Left hindlimb (tissue), 1 donor: ENCODE data around the gene TMEM144.

Experiments used
- DNase-seq: peaks from one replicate; pipeline ENCODE4 v3.0.0-alpha.2; 2018

Gene TMEM144

DNA sequence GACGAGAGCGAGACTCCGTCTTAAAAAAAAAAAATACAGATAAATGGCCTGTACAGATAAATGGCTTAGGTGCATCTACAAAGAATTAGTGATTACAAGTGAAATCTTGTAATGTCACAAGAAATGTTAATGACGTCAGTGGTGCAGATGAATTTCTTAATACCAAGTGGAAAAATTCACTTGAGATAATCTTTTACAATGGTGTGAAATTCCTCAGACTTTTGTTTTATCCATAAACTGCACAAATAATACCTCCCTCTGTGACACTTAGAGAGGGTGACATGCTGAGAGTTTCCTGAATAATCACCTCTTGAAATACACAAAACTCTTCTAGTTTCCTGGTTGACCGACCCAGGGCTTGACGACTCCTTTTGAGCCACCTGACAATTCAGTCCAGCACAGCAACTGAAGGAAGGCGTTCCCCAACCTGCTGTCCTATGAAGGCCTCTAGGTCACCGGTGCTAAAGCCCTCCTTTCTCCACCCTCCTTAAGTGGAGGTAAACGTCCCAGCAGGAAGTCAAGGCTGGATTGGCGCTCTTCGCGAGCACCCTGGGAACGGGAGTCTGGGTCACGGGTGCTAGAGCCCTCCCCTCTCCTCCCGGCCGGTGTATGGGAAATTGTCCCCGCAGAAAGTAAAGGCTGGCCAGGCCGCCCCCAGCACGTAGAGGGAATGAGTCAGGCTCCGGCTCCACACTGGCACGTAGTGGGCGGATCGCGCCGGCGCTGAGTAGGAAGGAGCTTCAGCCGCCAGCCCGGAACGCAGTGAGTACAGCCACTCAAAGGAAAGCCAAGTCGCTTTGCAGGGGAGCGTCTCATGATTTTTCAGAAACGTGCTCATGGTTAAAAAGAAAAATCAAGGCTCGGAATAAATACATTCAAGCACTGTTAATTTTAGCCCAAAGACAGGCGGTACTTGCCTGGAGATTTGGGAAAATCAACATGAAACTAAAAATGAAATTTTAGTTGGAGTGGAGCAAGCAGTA is at the start of gene TMEM144:
Gene TMEM144, plus strand, starts transcription at position 662 of the 983 bp plus-strand sequence. CDS start 2,182 bp downstream, outside the sequence.
- DNase-seq, result peak; percentile 87

DNA sequence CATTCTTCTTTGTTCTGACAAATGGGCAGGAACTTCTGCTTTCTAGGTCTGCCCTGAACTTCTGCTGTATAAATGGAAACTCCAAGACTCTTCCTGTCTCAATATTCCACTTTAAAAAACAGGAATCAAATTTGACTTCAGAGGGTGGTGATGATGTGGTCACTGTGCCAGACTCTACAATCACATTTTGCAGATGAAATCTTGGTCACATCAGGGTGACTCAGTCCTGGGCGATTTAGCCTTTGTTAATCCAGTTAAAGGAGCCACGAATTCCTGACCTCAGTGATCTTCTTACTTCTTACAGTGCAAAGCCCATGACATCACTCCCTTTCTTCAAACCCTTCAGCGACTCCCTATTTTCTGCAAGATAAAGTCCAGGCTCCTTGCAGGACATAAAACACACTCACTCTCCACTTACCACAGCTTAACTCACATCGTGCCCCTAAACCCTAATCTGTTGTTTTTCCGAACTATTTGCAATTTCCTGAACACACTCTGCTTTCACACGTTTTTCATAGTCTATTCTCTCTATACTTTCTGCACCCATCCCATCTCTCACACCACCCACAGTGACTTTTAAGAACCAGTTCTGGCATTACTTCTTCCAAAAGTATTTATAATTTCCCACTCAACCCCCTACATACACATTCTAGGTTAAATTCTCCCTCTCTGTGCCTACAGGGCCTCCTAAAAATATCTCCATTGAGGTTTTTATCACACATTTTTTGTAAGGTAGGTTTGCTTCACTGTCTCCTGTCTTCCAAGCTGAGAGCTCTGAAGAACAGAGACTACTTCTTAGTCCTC is 48.5 kb upstream of the TMEM144 start:
- DNase-seq, result no peak

DNA sequence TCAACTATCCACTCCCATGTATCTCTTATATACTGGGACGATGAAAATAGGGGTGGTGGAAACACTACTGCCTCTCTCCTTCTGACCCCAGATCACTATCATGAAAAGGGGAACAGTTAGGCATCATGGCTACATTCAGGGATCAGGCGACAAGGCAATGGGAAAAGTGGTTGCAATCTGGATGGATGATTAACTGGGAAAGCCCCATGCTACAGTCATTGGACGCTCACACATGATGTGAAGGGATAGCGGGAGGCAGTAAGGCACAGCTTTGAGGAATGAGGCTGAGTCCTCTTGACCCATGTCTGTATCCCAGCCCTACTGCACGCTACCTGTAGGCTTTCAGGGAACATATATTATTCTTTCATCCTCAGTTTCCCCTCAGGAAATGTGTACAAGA is 47.7 kb upstream of the TMEM144 start:
- DNase-seq, result no peak

DNA sequence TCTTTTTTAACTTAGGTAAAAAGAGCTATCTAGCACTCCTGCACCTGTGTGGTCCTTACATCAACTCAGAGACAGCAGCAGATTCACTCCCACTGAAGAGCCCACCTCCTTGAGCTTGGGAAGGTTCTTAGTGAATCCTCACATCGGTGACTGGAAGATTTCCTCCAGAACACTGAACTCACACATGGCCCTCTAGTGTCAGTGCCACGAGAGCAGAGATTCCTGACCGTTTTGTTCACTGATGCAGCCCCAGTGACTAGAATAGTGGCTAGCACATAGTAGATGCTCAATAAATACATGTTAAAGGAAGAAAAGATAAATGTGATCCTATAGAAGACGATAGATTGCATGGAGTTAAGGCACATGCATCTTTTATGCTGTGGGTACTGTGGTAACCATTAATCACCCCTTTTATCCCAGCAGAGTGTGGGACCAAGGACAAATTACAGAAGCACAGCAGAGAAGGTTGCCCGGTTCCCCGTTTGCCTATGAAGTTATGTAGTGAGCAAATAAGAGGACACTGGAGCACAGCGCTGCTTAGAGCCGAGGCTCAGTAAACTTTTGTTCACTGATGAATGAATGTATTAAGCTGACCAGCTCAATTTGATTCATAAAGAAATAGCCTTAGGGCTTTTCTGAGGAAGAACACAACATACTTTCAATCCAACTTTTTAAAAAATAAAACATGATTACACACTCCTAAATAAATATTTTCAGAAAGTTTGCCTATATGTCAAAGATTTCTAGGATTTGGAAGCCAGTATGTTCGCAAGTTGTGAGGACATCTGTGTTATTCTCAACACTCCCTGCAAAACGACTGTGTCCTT is 46.1 kb upstream of the TMEM144 start:
- DNase-seq, result no peak

DNA sequence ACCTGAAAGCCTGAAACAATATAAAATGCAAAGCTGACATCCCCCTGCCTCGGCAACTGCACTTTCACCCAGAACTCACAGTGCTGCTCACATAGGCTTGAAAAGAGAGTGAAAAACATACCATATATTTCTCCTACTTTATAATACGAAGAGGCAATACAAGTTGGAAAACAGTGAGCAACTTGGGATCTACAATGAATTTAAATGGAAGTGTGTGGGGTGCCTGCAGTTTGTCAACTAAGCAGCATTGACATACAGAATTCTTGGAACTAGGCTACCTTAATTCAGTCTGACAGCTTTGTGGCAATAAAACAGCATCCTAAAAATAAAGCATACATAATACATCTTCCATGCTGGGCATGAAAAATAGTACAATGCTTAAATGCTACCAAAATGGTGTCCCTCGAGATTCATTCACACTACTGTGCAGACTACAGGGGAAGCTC is 45.5 kb upstream of the TMEM144 start:
- no peak for DNase-seq

DNA sequence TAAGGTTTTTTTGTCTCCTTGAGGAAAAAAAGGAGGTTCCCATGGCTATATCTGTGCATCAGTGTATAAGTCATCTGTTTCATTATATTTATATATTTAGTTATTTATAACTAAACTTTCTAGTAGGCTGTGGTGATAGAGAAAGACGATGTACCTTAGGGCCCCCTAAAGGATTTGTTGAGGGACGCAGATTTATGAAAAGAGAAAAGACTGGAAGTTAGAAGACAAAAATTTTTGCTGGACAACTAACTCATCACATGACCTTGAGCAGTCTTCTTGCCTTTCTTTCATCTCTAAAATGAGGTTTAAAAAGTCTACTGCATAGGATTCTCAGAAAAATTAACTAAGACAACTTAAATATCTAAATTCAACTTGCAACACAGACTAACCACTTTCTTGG is 43.6 kb upstream of the TMEM144 start:
- DNase-seq, result no peak

DNA sequence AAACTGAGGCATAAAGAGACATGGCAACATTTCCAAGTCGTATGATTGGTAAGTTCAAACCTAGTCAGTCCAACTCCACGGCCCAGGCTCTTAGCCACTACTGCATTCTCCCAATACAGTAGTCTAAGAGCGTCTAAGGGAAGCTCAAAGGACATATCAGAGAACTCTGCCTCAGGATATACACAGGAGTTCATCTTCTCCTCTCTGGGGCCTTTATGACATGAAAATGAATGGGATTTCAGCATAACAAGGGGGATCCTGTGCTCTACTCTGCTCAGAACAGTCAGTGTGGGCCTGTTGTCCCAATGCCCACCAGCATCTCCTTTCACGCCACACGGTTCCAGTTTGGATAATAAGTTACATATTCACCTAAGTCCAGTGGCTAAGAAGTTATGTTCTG is 41.7 kb upstream of the TMEM144 start:
- DNase-seq, result no peak

DNA sequence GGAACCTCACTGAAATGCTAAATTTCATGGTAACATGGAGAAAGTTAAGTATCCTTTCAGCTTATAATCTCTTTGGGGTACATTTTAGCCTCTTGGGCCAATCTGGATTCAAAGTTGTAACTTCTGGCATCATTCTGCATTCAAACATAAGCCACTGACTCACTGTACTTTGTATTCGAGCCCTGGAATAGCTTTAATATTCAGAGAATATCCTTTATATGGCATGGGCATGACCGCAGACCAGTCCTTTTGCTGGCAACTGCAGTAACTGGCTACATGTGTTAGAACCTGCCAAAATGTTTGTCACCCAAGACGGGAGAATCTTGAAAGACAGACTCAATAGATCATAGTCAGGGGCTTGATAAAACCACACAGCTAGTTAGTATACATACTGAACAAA is 40.8 kb upstream of the TMEM144 start:
- DNase-seq, result no peak

DNA sequence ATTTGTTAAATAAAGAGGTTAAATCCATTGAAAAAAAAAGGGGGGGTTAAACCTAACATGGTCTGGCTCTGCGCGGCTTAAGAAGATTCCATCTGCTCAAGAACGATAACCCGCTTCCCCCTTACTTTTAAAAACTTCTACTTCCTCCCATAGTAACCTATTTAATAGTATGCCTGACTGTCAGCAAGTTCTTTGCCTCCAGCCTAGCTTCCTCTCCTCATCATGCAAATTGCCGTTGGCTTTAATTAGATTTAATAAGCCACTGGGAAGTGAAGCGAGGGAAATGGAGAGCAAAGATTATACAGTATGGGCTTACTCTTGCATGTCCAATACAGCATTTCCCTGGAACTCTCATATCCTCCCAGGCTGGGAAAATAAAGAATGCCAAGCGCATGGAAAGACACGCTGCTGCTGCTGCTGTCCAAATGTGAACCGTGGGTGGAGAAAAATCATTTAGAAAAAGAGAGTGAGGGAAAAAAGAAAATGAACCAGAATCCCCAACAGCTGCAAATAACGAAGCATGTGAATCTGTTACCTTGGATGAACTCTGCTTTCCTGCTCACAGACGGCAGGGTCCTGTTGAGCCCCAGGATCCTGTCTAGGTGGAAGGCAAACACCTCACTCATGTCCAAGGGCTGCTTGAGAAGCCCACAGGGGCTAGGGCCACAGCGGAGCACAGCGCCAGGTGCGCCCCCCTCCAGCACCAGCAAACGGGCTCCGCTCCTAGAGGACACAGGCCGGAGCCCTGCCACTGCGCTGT is 40.2 kb upstream of the TMEM144 start:
- peak; percentile 55 for DNase-seq

DNA sequence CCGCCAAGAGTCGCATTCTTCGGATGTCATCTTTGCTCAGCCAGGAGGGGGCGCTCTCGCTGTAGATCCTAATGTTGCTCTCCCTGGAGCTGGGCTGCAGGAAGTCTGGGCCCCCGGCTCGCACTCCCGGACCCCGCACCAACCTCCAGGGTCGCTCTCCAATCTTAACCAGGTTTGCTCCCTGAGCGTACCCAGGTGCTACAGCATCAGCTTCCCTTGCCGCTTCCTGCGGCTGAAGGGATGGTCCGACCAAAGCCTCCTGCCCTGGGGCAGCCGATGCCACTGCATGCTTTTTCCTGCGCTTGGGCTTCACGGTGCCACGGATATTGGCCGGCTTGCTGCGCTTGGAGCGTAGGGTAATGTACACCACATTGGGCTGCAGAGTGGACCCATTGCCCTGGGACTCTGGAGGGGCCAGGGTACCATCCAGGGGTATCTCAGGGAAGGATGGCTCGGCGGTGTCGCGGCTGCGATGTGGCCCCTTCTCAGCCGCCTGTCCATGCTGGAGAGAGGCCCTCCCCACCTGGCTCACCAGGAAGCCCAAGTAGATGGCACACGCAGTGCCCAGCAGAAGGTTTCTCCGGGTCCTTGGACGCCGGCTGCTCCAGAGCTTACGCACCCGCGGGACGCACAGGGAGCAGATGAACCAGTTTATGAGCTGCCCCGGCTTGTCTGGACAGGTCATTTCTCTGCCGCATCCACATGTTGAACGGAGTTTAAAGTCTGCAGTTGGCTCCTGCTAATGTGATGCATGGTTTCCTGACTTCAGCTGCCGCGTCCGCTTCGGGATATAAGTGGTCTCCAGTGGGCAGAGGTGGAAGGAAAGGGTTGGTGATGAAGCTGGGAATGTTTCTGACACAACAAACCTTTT is 39.4 kb upstream of the TMEM144 start:
- DNase-seq, result peak; percentile 54

DNA sequence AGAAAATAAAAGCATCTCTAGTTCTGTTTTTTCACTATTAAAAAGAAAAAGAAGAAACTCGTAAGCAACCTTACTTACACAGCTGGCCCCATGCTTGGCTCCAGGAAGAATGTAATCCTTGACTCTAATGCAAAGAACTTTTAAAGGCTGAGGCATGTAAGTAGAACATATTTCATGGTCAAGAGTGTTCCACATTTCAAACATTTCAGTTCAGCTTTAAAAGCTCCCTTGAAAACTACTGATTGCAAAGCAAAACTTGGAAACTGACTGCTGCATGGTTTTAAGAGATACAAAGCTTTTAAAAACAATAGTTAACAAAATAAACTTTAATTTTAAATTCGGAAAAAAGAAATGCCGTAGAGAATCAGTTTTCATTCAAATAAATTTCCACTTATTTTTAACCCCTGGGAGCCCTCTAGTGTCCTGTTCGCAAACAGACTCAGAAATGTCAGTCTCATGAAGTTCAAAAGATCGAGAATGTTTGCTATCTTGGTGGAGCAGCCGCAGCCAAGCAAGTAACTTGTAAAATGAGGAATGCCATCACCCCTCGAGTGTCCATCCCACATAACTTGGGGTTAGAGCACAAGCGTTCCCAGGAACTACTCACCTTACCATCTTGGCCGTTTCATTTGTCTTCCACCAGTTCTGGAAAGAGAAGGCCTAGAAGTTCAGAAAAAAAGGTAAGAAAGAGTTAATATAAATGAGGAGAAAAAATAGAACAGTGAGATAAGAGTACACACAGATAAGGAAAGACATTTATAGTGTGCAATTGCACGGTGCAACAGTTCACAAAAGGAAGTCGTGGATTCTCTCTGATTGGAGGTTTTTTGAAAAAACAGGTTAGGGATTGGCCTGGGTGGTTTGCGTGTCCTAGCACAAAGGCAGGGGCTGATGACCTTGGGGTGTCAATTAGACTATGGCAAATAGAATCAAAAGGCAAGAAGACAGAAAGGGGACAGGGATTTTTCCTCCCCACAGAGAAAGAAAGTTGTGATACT is 37.7 kb upstream of the TMEM144 start, which contains the start of gene GASK1B:
Gene GASK1B, minus strand, starts transcription at position 765 of the 998 bp plus-strand sequence. CDS start 1,650 bp downstream, outside the sequence.
- no peak for DNase-seq

DNA sequence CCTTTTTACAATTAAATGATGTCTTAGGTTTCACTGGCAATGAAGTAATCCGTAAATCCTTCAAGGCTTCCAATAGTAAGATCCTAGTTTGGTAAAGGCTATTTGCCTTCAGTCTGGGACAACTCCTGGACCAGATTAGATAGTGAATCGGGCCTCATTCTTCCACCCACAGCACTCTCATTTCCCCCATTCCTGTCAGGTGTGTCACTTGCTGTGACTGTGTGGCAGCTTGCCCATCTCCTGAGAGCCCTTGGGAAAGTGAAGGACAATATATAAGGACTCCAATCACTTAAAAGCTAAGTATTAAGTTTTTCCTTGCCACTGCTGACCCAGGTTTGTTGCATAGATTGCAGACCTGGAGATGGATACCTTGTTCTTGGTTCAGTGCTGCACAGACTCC is 34.2 kb upstream of the TMEM144 start:
- no peak for DNase-seq

DNA sequence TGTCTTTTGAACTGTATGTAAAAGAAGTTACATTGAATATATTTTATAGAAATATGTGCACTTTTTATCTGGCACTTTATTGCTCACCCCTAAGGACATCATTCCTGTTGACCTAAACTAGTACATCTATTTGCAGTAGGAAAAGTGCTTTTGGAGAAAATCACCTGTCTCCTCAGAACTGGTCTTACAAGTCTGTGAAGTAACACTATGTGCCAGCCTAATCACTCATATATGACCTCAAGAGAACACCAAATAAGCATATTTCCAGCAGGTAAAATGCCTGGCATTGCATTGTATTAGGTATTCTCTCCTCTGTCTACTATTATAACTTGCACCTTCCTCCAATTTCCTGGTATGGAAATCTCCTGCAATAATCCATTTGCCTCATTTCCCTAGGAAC is 33.5 kb upstream of the TMEM144 start:
- no peak for DNase-seq

DNA sequence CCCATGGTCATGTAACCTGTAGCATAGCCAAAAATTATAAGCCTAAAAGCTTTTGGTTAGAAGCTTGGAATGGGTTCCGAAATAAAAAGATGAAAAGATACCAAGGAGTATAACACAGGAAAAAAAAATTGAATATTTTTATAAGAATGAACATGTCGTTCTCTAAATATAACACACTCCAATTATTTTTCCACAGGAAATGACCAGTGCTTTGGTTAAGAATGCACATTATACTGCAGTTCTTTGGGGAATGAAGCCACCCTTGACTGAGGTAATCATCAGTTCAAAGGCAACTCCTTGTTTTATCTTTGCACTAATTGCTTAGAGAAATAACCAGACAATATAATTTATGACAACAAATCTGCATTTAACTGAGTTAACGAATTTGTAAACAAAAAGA is 30.8 kb upstream of the TMEM144 start:
- DNase-seq, result no peak

DNA sequence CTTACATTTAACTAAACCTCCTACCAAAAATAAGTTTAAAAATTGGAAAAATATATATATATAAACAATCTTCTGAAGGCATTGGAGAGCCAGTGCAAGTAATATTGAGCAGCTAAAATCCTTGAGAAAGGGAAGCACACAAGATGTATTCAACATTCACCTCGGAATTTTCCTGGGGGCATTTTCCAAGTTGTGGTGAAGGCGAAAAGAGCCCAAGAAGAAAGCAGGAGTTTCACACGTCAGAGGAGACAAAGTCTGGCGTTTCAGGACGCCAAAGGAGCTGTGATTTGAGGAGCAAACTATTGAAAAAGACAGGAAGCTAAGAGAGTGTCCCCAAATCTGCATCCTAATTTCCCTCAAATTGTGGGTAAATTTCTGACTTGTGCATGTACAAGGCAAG is 28.4 kb upstream of the TMEM144 start:
- DNase-seq, result no peak

DNA sequence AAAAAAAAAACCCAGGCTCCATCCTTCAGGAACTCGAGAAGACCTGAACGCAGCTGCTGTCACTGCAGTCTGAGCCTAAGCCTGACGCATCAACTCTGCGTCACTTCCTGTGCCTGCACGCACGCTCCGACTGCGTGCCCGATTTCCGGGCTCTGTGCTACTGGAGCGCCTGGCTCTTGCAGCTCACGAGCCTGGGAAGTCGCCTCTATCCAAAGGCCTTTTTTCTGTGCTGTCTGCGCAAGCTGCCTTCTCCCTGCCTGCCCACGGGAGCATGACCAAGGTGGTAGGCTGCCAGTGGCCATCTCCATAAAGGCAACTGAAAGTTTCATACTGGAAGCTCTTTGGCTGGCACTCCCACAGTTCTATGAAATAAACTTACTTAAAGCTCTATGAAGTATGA is 27.6 kb upstream of the TMEM144 start:
- DNase-seq, result no peak

DNA sequence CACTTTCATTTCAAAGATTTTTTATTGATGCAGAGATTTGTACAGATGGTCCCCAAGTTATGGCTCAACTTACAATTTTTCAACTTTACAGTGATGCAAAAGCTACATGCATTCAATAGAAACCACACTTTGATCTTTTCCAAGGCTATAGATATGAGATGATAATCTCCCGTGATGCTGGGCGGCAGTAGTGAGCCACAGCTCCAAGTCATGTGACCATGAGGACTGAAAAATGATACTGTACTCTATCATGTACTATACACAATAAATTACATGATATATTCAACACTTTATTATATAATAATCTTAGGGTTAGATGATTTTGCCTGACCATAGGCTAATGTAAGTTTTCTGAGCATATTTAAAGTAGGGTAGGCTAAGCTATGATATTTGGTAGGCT is 23.5 kb upstream of the TMEM144 start:
- DNase-seq, result no peak

DNA sequence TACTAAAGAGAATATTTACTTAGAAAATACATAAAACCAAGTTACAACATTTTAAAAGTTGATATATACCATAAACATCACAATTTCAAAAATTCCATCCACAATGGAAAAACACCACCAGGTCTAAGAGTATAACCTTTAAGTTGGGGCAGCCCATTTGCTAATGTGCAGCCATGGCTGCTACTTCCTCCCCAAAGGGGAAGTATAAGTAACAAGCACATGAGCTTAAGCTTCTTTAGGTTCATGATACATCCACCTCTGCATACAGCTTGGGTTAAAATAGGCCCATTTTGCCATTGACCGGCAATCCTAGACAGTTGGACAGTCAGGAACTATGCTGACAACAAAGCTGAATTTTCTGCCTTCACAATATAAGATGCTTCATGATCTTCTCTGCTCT is 20.9 kb upstream of the TMEM144 start:
- no peak for DNase-seq

DNA sequence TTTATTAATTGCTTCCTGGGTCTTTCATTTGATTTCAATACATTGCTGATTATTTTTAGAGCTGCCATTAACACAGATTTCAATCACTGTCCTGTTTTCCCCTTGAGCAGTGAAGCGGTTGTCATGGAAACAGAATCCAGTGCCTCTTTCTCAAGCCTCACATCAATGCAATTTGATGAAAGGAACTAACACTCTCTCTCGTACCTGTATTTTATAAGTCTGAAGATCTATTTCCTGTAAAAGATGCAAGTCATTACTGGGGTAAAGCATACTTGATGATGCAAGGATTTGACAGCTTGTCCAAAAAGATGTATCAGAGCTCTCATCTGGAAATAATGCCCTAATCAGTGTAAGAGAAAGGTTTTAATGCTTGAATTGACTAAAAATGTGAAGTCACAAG is 19.6 kb upstream of the TMEM144 start:
- no peak for DNase-seq
